Panc1 (cell line): Measurements from ENCODE around the gene LTBP3. TPM values are rescaled to one million over a fixed set of nuclear protein-coding genes. Genes with fewer than 3 reads are reported as not detected.
A peak's percentile ranks its signal among the peaks of the same experiment; 100 is the strongest.

ENCODE experiments used
- ATAC-seq: fragments of 200-7000 bp; cut with Tn5 transposase; 2 replicates; pipeline ENCODE4 v1.9.1; 2020; ENCODE audit warnings: mild to moderate bottlenecking, moderate library complexity
- BruUV-seq: library from RNA; stranded (reverse); fragments of 400-500 nt; replicated peaks from 2 replicates; lab custom pipeline; 2021; lab: Mats Ljungman, UMichigan
- CTCF ChIA-PET: fragments of 300-600 bp; sonication (Branson Sonifier 250); formaldehyde crosslinking; loops from one replicate; lab custom pipeline; 2022; ENCODE audit warnings: antibody characterized with exemption; lab: Charles Lee
- POLR2A ChIA-PET: fragments of 300-600 bp; sonication (Branson Sonifier 250); formaldehyde crosslinking; loops from one replicate; lab custom pipeline; 2022; ENCODE audit warnings: antibody characterized with exemption; lab: Charles Lee
- DNase-seq: peaks from one replicate; pipeline ENCODE4 v3.0.0-alpha.2; 2010; ENCODE audit warnings: low read depth, low spot score
- H3K27ac ChIP-seq: 2 replicates; pipeline ENCODE4 v1.5.1; 2011; ENCODE audit warnings: mild to moderate bottlenecking, low read length, inconsistent platforms
- H3K27me3 ChIP-seq: fragments of 200-500 bp; sonication (Bioruptor generic); 2 replicates; pipeline ENCODE4 v1.6.0; 2014; ENCODE audit warnings: low read length, inconsistent platforms; ENCODE audit not compliant: control insufficient read depth, insufficient read depth
- H3K36me3 ChIP-seq: fragments of 200-500 bp; sonication (Bioruptor generic); 2 replicates; pipeline ENCODE4 v1.5.1; 2014; ENCODE audit warnings: inconsistent platforms, mild to moderate bottlenecking, low read length, moderate library complexity; ENCODE audit not compliant: control insufficient read depth, insufficient read depth
- H3K4me1 ChIP-seq: 2 replicates; pipeline ENCODE4 v1.5.1; 2011; ENCODE audit warnings: inconsistent platforms, mild to moderate bottlenecking, low read length, moderate library complexity; ENCODE audit not compliant: control insufficient read depth, insufficient read depth
- H3K4me3 ChIP-seq, 2 experiments: 2 replicates each; pipeline ENCODE4 v1.5.1; 2011 to 2012; ENCODE audit warnings: low read depth in 2 of 2, low read length in 2 of 2, mild to moderate bottlenecking in 2 of 2, inconsistent platforms in 1 of 2, moderate library complexity in 1 of 2
- H3K9me3 ChIP-seq: fragments of 200-500 bp; sonication (Bioruptor generic); 2 replicates; pipeline ENCODE4 v1.5.1; 2014; ENCODE audit warnings: low read depth, mild to moderate bottlenecking, inconsistent platforms, low read length, moderate library complexity; ENCODE audit not compliant: control insufficient read depth, insufficient read depth
- POLR2AphosphoS5 ChIP-seq: IDR thresholded peaks from 2 replicates; pipeline ENCODE4 v1.6.1; 2012; ENCODE audit warnings: mild to moderate bottlenecking, low read depth, low read length, moderate library complexity
- REST ChIP-seq, 2 experiments: IDR thresholded peaks; 2 replicates each; pipeline ENCODE4 v1.6.1; 2011 to 2012; ENCODE audit warnings: low read depth in 2 of 2, control low read depth in 1 of 2, low read length in 1 of 2, mild to moderate bottlenecking in 1 of 2, moderate library complexity in 1 of 2; ENCODE audit not compliant: insufficient read depth in 1 of 2
- SIN3A ChIP-seq: IDR thresholded peaks from 2 replicates; pipeline ENCODE4 v1.6.1; 2012; ENCODE audit warnings: low read depth, mild to moderate bottlenecking, low read length, moderate library complexity, borderline replicate concordance; ENCODE audit not compliant: insufficient read depth
- TCF7L2 ChIP-seq: IDR thresholded peaks from 2 replicates; pipeline ENCODE4 v1.6.1; 2011; ENCODE audit warnings: mild to moderate bottlenecking, low read depth, low read length, inconsistent platforms
- in situ Hi-C: cut with HindIII; loops from 2 replicates; pipeline ENCODE4 v1.10.0; 2016; ENCODE audit warnings: low sequenced_read_pairs, low pct_unique_long_range_greater_than_20kb
- intact Hi-C: fragments of 100-400 bp; cut with micrococcal nuclease; formaldehyde crosslinking; loops from one replicate; pipeline ENCODE4 v1.10.0; 2022; ENCODE audit not compliant: unreplicated experiment
- total RNA-seq: library from RNA; stranded (reverse); gene quantifications from one replicate; pipeline ENCODE4 v1.2.1, GENCODE V29; 2021; ENCODE audit not compliant: unreplicated experiment
- TF ChIP-seq, protein P1 (sequence below): fragments of 450-650 bp; IDR thresholded peaks from 2 replicates; pipeline ENCODE4 v1.5.1; 2017; ENCODE audit warnings: mild to moderate bottlenecking

Gene LTBP3
- total RNA-seq, 1 experiment from 2014 or later: 133 TPM

DNA sequence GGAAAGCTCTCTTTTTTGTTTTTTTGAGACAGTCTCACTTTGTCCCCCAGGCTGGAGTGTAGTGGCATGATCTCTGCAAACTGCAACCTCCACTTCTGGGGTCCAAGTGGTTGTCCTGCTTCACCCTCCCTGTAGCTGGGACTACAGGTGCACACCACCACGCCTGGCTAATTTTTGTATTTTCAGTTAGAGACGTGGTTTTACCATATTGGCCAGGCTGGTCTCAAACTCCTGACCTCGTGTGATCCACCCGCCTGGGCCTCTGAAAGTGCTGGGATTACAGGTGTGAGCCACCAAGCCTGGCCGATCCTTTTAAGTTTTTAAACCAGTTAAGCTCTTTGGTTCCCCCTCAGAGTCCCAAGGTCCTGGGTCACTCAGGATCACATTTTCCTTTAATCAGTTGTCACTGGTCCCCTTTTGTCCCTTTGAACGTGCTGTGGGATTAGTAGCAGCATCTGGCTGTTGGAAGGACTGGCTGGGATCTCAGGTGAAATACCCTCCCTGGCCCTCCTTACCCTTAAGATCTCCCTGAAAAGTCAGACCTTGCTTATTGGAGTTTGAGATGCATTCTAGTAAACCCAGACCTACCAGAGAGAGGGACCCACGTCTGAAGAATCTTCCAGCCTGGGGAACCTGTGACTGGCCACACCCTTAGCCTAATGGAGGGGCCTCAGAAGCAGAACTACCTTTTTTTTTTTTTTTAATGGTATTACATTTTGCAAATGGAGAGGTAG, 51.2 kb downstream of the LTBP3 start:
- BruUV-seq: TSS peak; percentile 84
- peak; percentile 93 for DNase-seq
- peak overlapping the region; percentile 100 for H3K27ac ChIP-seq
- peak overlapping the region; percentile 78 to 99 for H3K4me3 ChIP-seq
- peak; percentile 61 for ATAC-seq
- in situ Hi-C loops (no loop called here), intact Hi-C loops (loop anchor here (5.0 kb wide), 2 partner anchors 35 to 50 kb away; no protein-coding TSS in a partner anchor)
- peaks cover 30% of the 10 kb centered on the region for H3K4me1 ChIP-seq
- CTCF ChIA-PET: interaction anchor here (0.7 to 1.1 kb wide), 2 partner anchors 35 to 38 kb away, joined by 3 to 4 read pairs; no protein-coding TSS in a partner anchor
- TF ChIP-seq REST (IDR thresholded peaks at IDR 0.05; ENCODE audit: insufficient read depth in 1 of 2, low read depth in 2 of 2, low read length in 1 of 2) (peak; percentile 32 to 42; a peak in 2 of 4 replicates), SIN3A (peak; percentile 98), TCF7L2 (peak; percentile 70; the same call in 1 of the 2 replicates), POLR2AphosphoS5 (peak; percentile 89)
- TF ChIP-seq, protein P1, sequence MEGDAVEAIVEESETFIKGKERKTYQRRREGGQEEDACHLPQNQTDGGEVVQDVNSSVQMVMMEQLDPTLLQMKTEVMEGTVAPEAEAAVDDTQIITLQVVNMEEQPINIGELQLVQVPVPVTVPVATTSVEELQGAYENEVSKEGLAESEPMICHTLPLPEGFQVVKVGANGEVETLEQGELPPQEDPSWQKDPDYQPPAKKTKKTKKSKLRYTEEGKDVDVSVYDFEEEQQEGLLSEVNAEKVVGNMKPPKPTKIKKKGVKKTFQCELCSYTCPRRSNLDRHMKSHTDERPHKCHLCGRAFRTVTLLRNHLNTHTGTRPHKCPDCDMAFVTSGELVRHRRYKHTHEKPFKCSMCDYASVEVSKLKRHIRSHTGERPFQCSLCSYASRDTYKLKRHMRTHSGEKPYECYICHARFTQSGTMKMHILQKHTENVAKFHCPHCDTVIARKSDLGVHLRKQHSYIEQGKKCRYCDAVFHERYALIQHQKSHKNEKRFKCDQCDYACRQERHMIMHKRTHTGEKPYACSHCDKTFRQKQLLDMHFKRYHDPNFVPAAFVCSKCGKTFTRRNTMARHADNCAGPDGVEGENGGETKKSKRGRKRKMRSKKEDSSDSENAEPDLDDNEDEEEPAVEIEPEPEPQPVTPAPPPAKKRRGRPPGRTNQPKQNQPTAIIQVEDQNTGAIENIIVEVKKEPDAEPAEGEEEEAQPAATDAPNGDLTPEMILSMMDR: no peak
- H3K36me3 ChIP-seq: peaks cover 45% of the 10 kb centered on the region
- no peaks in the 10 kb centered on the region for H3K27me3 ChIP-seq
- H3K9me3 ChIP-seq: no peaks in the 10 kb centered on the region
- POLR2A ChIA-PET: interaction anchor here (0.5 to 15.9 kb wide), 14 partner anchors 9 to 1821 kb away, joined by 6 to 818 read pairs (median 14); partner anchors contain the start of genes MALAT1 and NEAT1

DNA sequence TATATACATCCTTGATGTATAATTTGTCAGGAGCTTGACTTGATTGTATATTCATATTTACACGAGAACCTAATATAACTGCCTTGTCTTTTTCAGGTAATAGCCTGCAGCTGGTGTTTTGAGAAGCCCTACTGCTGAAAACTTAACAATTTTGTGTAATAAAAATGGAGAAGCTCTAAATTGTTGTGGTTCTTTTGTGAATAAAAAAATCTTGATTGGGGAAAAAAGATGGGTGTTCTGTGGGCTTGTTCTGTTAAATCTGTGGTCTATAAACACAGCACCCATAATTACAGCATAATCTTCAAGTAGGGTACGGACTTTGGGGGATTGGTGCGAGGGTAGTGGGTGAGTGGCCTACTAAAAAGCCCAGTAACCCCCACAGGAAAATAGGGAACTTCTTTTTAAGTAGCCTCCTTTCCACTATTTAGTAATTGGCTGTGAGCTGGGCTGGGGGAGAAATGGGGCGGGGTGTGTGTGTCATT, 51.8 kb downstream of the LTBP3 start:
- in situ Hi-C loops (no loop called here), intact Hi-C loops (loop anchor here (5.0 kb wide), 2 partner anchors 34 to 49 kb away; no protein-coding TSS in a partner anchor)
- ChIA-PET POLR2A (interaction anchor here (0.6 to 15.9 kb wide), 11 partner anchors 8 to 89 kb away, joined by 3 to 818 read pairs (median 19); partner anchors contain the start of genes MALAT1 and NEAT1), CTCF (interaction anchor here (1.1 to 1.3 kb wide), 2 partner anchors 27 to 35 kb away, joined by 3 read pairs; no protein-coding TSS in a partner anchor)
- peaks cover 30% of the 10 kb centered on the region for H3K4me1 ChIP-seq
- peak; percentile 10; the same call in 1 of the 2 replicates for TF ChIP-seq POLR2AphosphoS5
- TF ChIP-seq SIN3A: no peak
- H3K9me3 ChIP-seq: no peaks in the 10 kb centered on the region
- peaks cover 51% of the 10 kb centered on the region for H3K36me3 ChIP-seq
- BruUV-seq: no TSS peak
- DNase-seq (peak; percentile 46), ATAC-seq (no peak)
- H3K4me3 ChIP-seq: peak overlapping the region; percentile 78 to 99
- H3K27ac ChIP-seq: peak overlapping the region; percentile 100
- H3K27me3 ChIP-seq: no peaks in the 10 kb centered on the region
